HS-27A (cell line): Measurements from ENCODE around the gene ERC2.
"Not testable (repeated sequence)": the region's sequence is repeated elsewhere in the genome, so short reads cannot be mapped to it uniquely, and the experiment has no call there.

Experiments
- DNase-seq: peaks from one replicate; pipeline ENCODE4 v3.0.0-alpha.2; 2012; ENCODE audit warnings: low read depth, missing footprints

ERC2 gene

GRCh38 chr3:56123487-56123886 is 344.8 kb downstream of the ERC2 start:
- DNase-seq = no peak

DNA sequence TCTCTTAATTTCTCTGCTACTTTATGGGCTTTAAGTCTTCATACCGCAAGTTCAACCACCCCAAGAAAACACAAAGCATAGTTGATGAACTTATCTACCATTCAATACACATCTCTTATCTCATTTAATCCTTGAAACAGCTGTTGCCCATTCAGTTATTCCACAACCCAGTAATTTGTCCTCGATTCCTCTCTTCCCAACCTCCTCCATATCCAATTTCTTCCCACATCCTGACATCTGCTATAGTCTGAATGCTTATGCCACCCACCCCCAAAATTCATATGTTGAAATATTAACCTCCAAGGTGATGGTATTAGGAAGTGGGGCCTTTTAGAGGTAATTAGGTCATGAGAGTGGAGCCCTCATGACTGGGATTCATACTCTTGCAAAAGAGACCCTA is 345.4 kb downstream of the ERC2 start:
- no peak for DNase-seq

- no peak for DNase-seq
Observed at GRCh38 chr3:56121716-56122115, 346.6 kb downstream of the ERC2 start.

- DNase-seq = no peak
Observed at GRCh38 chr3:56119575-56120349, 348.5 kb downstream of the ERC2 start.

DNA sequence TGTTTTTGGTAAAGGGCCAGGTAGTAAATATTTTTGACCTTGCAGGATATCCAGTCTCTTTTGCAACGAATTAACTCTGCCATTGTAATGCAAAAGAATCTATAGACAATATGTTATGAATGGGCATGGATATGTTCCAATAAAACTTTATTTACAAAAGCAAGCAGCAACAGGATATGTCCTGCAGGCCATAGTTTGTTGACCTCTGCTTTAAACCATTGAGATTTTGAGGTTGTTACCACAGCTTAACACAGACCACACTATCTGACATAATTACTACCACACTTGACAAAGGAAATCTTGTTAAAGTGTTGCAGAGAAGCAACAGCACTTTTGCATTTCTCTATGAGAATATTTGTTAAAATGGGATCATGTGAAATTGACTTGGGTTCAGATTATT is 349.3 kb downstream of the ERC2 start:
- no peak for DNase-seq

DNA sequence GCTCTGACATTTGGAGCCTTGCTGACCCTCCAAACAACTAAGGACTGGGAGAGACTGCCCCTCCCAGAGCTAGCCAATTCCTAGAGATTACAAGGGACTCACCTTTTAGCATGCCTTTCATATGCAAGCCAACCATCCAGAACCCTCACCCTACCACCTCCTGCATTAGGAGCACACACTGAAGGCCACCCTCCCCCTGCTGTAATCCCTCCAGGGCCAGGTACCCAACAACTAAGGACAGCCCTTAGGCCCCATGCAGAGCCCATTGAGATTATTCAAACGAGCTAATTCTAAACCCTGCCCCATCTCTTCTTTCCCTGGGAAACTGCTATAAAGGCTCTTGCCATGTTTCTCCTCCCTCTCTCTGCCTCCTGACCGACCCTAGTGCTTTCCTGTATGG is 352.6 kb downstream of the ERC2 start:
- no peak for DNase-seq

DNA sequence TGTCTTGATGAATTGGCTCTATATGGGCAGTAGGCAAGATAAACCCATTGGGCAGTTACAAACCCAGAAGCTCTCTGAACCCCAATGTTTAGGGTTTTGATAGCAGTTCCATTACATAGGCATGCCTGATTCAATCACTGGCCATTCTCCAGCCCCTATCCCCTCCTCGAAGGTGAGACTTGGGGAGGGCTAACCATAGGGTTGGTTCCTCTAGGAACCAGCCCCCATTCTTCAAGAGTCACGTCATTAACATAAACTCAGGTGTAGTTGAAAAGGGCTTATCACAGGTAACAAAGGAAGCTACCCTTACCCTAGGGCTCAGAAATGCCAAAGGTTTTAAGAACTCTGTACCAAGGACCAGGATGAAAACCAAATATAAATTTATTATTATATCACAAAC is 353.1 kb downstream of the ERC2 start:
- no peak for DNase-seq

DNA sequence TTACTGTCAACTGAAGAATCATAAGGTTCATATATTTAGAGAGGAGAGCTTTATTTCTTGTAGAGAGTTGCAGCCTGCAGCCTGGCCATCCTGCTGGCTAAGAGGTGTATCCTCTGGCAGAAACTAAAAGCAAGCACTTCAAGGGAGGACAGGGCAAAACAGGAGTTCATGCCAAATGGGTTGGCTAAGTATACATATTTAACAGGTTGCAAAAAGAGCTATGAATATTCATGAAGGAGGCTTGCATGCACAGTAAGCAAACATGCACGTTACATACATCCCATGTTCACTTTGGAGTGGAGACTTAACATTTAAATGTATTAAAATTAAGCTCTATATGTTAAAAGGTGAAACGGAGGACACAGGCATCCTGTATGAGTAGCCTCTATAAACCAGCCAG is 354.4 kb downstream of the ERC2 start:
- no peak for DNase-seq

- DNase-seq = no peak
Observed at GRCh38 chr3:56113231-56113630, 355.0 kb downstream of the ERC2 start.

DNA sequence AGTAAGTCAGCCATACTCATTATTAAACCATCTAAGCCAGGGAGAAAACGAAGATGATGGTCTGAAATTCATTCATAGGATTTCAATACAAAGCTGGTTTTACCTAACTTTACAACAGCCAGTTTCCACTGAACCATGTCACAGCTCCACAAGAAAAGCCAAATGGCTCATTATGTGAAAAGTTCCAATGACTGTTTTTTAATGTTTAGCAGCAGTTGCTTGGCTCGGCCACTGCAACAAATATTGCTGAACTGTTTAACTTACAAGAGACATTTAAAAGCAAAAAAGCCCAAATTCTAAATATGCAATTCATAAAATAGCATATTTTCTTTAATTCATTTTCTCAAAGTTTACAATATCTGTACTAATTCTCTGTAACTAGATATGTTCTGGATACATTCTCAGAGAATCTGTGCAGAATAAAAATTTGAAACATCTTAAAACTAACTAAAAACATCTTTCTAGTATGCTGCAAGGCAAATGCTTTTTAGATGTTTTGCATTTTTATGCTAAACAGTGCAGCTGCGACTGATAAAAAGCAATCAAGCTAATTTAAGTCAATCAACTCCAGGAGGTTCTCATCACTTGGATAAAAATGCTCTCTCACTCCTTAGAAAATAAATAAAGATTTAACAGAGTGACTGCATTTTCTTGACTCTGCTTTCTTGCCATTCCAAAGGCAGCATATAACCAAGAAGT is 356.5 kb downstream of the ERC2 start:
- no peak for DNase-seq

DNA sequence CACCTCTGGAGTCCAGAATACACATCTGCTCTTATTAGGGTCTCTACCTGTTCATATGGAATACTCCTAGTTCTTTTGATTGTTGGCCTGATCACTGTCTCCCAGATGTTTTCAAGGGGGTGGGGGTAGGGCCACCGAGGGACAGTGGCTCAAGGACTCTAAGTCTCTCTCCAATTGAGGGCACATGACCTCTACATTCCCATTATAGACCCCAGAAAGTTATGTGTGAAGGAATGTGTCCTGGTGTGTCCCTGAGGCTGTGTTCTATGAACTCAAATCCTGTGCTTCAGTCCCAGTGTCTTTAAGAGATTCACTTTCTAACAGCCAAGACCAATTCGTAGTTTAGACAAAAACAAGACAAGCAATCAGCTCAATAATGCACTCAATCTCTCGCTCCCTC is 357.4 kb downstream of the ERC2 start:
- no peak for DNase-seq

GRCh38 chr3:56107157-56107556 is 361.1 kb downstream of the ERC2 start:
- no peak for DNase-seq

DNA sequence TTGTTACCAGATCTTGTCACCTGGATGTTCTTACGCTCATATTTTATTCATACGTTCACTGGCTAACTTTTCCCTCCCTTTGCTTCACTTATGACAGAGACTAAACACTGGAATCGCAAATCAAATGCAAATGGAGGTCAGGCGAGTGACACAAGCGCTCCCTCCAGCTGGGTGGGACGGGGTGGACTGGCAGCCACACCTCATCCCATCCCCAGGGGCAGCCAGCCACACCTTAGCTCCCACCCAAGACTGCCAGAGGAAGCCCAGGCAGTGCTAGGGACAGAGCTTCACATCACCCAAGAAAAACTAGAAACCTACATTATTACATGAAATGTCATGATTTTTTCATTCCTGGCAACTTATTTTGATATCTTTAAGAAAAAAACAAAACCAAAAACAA is 366.2 kb downstream of the ERC2 start:
- DNase-seq = no peak

- DNase-seq = no peak
Observed at GRCh38 chr3:56101576-56101975, 366.7 kb downstream of the ERC2 start.

DNA sequence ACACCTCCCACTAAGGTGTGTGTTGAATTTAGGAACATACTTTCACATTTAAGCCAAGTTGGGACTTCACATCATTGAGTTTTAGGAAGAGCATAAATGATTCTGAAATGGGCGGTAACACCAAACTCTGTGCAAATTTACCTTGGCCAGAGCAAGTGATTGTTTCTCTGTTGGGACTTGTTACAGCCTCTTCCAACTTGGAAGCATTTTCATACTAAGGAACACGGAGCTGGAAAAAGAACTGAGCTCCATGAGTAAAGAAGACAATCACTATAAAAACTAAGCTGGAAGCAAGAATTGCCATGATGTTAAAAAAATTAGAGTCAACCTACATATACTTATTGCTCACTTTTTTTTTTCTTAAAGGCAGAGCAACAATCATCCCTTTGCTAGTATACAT is 371.3 kb downstream of the ERC2 start:
- no peak for DNase-seq

DNA sequence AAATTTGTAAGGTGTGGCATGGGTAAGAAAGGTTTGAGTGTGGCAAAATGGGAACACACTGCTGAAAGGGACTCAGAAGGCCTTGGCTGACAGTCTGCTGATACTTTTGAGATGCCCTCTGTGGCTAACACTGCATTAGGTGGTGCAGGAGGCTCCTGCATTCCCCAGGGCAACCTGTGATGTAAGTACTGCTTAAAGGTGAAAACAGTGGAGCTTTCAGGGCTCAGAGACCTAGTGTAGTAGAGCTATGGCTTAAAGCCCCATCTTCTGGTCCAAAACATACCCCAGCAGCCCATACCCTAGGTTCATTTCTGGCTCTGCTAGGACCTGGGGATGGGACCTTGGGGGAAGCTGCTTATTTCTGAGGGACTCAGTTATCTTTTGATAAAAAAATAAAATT is 374.1 kb downstream of the ERC2 start:
- DNase-seq = no peak

DNA sequence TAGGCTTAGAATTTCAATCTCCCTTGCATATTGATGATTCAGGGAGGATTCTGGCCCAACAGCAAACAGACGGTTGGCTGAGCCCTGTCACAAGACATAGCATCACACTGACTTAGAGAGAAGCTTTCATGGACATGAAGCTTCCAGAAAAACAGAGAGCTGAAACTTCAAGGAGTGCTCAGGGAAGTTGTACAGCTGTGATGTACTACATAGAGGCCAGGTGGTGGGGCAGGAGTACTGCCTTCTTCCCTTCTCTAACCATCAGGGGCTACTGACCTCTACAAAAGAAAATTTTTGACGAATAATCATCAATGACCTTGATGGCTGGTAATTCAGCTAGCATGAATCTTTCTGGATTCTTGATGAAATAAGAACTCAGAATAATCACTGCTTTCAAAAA is 378.5 kb downstream of the ERC2 start:
- DNase-seq = no peak

DNA sequence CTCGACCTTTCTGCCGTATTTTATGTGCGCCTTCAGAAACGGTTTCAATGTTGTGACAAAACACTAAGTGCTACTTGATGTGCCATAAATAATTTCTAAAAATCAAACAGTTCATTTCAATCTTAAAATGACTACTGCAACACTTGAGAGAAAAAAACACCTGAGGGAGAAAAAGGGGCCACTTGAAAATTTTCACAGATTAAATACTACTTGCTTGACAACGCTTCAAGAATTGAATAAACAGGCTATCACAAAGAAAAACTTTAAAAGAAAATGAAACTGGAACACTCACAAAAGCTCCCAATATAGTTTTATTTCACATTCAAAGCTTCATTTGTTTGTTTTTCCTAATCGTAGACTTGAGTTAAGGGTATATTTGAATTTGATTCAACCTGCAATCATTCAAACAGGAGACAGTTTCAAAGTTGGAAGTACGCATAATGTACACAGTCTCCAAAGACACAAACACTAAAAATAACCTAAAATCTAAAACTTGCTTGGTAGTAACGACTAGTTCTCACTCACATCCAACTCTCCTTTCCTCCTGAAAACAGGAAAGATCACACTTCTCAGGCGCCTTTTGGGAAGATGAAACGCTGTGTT is 380.7 kb downstream of the ERC2 start:
- DNase-seq = no peak

DNA sequence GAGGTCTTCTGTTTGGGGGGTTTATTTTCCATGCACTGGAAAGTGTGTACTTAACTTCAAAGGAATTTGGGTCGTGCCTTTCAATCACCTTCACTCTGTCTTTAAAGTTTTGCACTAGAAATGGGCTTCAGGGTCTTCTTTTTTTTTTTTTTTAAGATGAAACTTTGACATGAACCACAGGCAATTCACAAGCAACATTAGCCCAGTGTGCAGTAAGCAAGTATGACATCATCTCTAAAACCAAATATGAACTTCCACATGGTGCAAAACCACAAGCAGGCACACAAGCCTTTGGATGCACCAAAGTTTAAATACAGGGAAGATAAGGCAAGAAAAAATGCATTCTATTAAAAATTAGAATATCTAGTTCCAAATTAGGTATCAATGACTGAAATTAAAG is 381.9 kb downstream of the ERC2 start:
- no peak for DNase-seq

DNA sequence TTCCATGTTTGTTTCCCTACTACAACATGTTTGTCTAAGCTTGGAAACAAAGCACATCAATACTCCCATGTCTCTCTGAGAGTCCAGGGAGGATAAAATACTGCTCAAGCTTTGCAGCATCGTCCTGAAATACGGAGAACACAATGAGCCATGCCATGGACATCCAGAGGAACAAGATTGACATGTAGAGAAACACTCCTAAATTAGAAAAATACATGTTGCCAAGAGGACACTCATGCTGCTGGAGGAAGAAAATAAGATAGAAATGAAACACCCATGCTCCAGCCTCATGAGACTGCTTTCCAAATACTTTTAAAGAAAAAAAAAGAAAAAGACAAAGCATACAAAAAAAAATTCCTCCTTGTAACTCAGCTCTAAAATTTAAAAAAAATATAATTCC is 387.0 kb downstream of the ERC2 start:
- no peak for DNase-seq

- DNase-seq = no peak
Observed at GRCh38 chr3:56076746-56077145, 391.5 kb downstream of the ERC2 start.

DNA sequence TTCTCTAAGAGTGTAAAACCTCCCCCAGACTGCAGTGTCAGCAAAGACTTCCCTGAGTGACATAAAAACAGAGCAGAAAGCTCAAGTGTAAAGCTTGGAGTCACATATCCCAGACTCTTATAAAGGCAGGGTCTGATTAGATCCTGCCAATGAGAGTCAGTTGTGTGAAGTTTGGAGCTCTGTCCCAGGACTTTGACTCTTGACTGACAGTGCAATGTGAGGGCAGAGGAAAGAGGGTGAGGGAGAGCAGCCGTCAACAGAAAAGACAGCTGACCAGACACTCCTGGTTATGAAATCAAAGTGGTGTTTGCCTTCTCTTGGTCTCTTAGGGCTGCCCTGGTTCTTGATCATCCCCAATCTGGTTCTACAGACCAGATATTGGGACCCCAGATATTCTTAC is 393.2 kb downstream of the ERC2 start:
- DNase-seq = no peak

DNA sequence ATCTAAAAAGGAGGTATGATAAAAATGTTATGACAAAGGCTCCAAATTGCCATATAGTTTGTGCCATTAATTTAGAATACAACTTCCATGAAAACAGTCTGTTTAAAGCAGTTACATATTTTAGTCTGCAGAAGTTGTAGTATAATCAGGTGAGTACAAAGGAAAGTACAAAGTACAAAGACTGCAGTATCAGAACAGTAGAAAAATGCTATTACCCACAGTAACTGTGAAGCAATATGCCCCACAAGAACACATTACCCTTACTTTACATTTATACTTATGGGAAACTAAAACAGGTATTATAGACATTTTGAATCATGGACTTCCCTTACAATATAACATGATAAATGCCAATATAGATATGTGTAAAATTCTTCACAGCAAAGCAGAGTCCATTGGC is 398.5 kb downstream of the ERC2 start:
- DNase-seq = no peak

DNA sequence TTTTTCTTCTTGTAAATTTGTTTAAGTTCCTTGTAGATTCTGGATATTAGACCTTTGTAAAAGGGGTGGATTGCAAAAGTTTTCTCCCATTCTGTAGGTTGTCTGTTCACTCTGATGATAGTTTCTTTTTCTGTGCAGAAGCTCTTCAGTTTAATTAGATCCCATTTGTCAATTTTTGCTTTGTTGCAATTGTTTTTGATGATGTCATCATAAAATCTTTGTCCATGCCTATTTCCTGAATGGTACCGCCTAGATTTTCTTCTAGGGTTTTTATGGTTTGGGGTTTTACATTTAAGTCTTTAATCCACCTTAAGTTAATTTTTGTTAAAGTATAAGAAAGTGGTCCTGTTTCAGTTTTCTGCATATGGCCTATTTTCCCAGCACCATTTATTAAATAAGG is 401.9 kb downstream of the ERC2 start:
- not testable (repeated sequence) for DNase-seq
